DND-41 (cell line): ENCODE measurements around the gene SLAMF1.

Experiments used
- CTCF ChIP-seq: IDR thresholded peaks from 2 replicates; pipeline ENCODE4 v1.5.1; 2012; ENCODE audit warnings: borderline replicate concordance, low read length, moderate library complexity, mild to moderate bottlenecking; ENCODE audit not compliant: poor library complexity, severe bottlenecking; ENCODE audit errors: extremely low read depth
- EZH2 ChIP-seq: IDR thresholded peaks from 3 replicates; pipeline ENCODE4 v1.6.1; 2012; ENCODE audit warnings: borderline replicate concordance, low read depth, mild to moderate bottlenecking, moderate library complexity, low read length, inconsistent platforms; ENCODE audit not compliant: severe bottlenecking

- TF ChIP-seq CTCF (no peak), EZH2 (no peak)
These were observed 77.0 kb downstream of the SLAMF1 start for GRCh38 chr1:160569806-160570205.
